ENCODE measurements around the gene CDX1.
A peak's percentile ranks its signal among the peaks of the same experiment; 100 is the strongest.
"Not testable (repeated sequence)": the region's sequence is repeated elsewhere in the genome, so short reads cannot be mapped to it uniquely, and the experiment has no call there.

Gene CDX1

DNA sequence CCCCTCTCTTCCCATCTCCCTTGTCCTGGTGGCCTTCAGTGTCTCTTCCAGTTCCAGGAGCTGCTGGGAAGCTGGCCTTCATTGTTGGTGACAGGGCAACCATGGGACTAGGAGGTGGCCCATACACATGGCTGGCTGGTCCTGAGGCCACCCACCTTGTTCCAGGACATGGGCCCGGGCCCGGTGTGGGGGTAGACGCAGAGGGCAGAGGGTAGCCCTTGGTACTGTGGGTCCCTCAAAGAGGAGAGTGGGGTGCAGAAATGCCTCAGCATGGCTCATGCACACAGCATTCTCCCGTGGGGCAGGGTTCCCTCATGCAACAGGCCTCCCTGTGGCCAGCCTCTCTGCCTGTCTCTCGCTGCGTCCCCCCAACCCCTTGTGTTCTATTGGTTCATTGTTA, 44.1 kb downstream of the CDX1 start:
- no peak for DNase-seq

DNA sequence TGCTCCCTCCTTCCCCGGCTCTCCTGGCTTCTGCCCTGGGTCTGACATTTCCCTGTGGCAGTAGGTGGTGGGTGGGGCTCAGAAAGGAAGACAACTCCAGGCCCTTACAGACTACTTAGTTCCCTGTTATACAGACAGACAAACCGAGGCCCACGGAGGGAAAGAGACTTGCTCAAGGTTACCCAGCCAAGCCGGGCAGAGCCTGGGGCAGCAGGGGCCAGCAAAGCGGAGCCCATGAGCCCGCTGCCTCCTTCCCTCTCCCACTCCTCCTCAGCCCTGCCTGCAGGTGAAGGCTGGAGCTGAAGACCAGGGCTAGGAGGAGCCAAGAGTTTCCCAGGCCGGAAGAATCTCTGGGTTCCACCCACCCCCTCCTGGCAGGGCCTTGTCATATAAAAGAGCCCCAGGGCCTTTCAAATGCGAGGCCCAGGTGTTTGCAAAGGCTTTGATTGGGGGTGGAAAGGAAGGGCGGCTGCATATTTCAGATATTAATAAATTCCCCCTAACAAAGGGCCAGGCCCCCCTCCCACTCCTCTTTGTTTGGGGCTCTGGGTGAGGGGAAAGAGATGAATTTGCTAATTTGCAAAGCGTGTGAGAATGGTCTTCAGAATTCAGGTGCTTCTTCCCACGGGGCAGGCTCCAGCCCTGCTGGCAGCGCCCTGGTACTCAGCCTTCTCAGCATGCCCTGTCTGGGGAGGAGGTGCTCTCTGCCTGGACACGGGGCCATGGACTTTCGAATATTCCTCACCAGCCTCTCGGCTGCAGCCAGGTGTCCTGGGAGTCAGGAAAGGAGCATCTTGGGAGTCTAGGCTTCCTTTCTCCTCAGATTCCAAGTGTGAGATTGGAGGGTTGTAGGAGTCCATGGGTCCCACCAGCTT, 44.8 kb downstream of the CDX1 start:
- DNase-seq, result no peak

DNA sequence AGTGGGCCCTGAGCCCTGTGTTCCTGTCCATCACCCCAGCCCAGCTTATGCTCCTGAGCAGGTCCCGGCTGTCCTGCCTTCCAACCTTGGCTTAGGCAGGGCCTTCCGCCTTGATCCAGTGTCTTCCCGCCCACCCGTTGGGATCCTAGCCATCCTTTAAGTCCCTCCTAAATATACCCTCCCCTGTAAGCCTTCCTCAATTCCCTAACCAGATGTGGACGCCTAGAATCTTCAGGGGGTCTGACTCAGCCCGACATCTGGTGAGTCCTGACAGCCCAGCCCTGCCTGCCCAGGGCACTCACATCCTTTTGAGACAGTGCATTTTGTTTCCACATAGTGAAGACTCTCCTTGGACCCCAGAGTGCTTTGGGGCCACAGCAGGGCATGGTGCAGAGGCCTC, 47.0 kb downstream of the CDX1 start:
- no peak for DNase-seq

DNA sequence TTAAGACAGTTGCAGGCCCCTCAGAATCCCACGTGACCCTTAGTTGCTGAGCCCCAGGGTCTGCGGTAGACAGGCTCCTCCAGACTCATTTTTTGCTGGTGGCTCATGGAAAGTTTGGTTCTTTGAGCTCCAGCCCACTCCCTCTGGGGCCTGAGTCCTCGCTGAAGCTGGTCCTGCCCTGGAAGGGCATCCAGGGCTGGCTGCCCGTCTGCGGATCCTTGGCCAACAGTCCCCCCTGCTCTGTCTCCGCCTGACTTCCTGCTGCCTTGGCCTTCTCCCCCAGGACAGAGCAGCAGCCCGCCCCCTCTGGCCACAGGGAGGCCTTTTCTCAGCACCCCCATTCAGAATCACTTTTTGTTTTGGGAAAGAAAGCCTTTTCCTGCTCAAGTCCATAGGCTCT, 47.7 kb downstream of the CDX1 start:
- no peak for DNase-seq

DNA sequence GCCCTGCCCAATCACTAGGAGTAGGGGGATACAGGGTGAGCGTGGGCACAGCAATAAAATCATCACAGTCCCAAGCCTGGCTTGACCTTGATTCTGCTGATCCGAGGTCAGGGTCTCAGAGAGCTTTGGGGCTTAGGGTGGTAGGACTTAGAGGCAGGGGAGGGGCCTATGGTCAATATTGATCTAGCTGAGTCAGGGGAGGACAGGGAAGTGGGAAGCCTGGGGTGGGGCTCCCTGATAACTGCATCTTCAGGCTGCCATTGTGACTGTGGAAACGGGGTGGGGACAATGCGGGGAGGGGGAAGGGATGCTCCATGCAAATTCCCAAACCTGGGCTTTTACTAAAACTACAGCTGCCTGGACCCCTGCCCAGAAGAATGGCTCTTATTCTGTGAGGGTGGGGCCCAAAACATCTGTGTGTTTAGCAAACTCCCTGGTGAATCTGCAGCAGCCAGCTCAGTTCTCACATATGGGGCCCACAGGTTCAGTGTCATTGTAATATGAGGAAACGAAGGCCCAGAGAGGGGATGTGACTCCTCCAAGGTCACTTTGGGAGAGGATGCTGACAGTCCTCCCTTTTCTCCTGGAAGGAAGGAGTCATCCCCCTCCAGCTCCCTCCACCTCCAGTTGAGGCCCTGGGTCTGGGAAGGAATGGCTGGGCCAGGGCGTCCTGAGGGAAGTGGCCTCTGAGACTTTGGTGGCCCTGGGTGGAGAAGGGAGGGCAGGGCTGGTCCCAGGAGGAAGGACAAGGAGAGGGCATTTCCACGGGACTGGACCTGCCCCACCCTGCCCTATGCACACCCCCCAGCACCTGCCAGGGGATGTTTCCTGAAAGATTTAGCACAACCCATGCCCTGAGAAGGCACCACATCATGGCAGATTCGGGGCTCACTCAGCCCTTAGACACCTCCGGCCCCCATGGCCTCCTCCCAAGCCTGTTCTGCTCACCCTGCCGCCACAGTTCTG, 49.7 kb downstream of the CDX1 start:
- DNase-seq, result no peak

DNA sequence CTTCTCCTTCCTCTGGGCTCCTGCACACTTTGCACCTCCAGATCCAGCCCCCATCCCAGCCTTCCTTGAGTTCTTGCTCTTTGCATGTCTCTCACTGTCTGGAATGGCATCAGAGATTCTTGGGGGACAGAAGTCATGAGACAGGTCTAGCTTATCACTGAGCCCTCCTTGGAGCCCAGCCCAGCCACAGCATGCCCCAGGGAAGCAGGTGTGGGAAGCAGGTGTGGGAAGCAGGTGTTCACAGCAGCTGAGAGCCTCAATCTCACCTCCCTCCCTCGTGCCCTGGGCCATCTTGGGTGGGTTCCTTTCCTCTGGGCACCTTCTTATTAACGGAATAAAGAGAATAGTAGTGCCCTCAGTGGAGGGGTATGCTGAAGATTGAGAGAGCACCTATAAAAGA, 50.5 kb downstream of the CDX1 start:
- DNase-seq, result no peak

DNA sequence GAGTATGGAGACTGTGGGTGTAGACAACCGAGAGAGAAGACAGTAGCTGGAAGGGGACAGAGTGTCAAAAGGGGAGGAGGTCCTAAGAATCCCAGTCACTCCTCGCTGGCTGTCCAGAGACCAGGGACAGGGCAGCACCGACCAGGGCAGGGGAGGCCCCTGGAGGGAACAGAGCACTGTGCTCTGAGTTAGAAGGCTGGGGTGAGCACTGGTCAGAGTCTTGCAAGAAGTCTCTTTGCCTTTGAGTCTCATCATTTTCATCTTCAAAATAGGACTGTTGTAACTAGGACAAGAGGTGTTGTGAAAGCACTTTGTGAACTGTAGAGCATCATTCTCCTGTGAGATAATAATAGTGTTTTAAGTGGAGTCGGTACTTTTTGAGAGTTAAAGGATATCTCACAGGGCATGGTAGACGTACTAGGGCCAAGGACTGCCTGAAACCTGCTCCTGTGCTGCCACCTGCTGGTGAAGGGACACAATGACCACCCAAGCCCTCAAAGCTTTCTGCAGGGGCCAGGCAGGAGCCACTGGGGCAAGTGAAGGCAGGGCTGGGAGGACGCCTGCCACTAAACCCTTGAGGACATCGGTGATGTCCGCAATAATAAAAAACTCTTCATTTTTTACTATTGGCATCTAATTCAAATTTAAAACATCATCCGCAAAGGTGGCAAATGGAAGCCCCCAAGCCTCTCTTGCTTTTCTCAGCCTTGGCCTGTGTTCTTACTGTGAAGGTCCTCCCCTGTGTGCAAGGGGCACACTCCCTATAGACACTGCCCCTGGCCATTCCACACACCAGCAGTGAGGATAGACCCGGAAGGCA, 51.5 kb downstream of the CDX1 start:
- DNase-seq, result peak; percentile 84

DNA sequence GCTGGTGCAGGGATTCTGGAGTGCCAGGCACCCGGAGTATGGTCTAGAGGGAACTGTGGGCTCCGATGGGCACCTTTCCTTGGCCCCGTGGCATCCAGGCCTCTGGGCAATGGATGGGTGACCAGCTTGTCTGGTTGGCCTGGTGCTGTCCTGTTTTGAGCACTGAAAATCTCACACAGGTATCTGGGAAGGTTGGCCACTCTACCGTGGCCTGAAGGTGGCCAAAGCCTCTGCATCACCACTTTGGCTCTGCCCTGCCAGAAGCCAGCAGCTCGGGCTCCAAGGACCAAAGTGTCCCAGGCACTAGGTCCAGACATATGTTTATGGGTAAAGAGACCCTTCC, 52.1 kb downstream of the CDX1 start:
- no peak for DNase-seq

DNA sequence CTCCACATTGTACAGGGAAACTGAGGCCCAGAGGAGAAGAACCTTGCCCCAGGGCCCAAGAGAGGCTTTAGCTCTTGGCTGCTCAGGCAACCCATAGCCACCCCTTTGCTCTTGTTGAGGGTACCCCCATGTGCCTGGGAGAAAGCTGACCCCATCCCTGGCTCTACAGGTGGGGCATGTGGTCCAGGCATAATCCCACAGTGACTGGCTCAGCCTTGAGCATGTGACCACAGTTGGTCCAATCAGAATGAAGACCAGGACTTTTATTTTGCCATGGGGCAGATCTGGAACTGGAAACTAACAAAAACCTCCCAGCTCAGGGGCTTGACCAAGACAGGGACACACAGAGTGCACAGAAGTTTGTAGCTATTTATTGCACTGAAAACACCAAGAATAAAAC, 52.6 kb downstream of the CDX1 start:
- no peak for DNase-seq

DNA sequence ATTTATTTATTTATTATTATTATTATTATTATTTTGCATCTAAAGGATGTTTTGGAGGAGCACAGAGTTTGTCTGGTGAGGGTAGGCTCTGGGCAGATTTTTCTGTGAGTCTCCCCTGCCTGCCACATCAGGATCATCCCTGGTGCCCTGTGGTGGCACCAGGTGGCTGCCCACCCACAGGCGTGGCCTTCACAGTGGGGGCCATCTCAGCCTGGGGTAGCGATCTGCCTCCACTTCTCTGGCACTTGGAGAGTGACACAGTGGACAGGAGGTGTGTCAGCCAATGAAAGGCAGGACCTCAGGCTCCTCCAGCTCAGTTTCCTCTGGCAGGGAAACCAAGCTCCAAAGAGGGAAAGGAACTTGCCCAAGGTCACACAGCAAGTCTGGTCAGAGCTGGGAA, 53.3 kb downstream of the CDX1 start:
- DNase-seq, result no peak

DNA sequence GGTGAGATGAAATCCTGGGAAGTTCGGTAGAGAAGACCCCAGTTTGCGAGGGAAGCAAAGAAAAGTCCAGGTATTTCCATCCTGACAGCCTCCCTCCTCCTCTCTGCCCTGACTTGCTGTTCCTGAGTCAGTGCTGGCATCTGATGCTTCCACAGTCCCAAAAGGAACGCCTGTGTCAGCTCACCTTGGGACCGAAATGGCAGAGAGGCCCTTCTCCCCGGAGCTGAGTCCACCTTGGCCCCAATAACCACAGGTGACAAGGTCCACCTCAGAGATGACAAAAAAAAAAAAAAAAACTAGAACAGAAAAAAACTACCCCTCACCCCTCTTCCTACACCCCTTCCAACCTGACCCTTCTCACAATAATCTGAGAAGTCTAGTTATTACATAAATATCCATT, 54.9 kb downstream of the CDX1 start:
- no peak for DNase-seq

DNA sequence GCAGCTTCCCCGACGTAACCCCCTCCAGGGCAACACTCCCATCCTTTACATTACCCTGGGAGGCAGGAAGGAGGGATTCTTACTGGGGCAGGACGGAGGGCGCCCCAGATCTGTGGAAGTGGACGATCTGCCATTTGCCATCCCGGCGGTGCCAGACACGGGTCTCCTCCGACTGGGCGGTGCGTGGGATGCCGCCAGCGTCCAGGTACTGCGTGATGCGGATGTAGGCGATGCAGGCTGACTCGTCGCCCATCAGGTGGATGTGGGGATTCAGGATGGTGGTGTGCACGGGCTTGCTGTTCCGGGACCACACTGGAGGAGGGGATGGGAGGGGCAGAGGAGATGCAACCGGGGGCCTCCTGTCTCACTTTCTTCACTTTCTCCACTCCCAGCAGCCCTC, 56.3 kb downstream of the CDX1 start:
- no peak for DNase-seq

DNA sequence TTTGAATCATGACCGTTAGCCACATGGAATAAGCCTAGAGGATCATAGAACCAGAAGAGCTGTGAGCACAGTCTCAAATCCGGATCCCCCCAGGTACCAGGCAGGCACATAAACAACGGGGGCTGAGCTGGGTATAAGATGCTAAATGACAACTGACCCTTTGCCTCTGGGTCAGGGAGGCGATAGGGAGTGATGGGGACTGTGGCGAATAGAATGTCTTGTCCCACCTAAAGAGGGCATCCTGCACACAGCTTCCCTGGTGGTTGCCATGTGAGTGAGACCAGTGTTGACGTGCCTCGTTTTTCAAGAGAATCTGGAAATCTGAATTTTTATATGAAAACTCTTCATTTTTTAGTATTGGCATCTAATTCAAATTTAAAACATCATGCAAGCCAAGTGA, 56.9 kb downstream of the CDX1 start:
- DNase-seq, result no peak

DNA sequence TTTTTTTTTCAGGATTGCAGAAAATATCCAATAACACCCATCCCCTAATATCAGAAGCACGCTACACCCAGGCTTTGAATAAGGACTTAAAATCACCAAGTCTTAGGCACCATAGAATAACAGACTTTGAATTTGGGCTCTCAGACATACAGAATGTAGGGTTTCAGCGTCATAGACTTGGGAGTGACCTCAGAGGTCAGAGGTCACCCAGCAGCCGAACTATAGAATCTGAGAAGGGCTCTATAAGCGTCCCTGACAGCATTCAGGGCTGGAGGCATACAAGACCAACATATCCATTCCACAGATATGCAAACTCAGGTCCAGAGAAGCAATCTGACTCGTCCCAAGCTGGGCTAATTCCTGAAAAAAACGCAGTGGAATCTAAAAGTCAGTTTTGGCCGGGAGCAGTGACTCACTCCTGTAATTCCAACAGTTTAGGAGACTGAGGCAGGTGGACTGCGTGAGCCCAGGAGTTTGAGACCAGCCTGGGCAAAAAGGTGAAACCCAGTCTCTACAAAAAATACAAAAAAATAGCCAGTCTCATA, 58.0 kb downstream of the CDX1 start:
- DNase-seq, result no peak

DNA sequence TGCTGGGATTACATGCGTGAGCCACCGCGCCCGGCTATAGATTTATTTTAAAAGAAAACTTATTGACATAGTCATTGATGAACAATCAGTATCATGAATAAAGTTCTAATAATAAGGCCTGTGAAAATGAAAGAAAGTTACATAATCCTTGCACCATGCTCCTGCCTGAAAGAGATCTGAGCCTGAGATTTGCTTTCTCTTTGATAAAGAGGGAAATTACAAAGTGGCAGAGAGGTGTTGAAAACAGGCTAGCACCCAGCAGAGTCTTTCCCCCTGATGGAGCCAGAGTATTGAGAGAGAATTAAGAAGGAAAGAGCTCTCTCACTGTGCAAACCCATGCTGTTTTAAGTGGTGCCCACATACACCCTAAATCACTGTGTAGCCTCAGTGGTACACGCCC, 60.5 kb downstream of the CDX1 start:
- DNase-seq, result no peak

DNA sequence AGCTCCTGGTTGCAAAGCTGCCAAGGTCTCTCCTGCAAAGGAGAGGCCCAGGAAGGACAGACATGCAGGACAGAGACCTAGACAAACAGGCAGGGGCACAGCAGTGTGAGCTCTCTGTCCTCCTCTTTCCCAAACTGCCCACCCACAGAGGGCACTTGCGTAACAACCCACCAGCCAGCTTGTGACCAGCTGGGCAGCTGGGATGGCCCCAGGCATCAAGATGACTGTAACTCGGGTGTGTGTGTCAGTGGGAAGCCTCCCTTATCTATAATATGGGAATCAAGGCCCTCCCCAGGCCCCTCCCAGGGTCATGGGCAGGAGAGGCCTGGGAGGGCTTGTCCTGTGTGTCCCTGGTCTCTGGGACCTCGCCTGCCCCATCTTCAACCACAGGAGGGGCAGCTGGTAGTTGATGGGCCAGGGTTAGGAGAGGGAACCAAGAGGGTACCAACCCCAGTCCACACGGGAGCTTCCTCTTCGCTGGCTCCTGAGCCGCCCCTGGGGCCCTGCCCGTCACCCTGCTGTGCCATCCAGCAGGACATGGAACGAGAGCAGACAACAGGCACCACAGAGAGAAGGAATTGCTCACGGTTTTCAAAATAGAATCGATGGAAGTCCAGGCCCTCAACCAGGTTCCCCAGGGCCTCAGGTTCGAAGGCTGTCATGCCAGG, 61.2 kb downstream of the CDX1 start:
- DNase-seq, result no peak

DNA sequence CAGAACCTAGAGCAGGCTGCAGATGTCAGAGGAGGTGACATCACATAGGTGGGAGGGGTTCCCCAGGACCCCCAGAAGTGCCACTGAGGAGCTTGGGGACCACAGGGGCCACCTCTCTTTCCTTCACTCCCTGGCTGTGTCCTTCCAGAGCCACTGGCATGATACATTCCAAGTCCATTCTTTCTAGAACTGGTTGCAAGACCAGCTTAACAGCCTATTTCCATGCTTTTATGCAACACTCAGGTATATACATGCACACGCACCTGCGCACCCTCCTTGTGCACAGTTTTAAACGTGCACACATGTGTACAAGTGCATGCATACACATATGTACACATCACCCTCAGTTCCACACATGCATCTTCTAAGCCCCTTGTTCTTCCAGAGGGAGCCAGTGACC, 63.0 kb downstream of the CDX1 start:
- no peak for DNase-seq

DNA sequence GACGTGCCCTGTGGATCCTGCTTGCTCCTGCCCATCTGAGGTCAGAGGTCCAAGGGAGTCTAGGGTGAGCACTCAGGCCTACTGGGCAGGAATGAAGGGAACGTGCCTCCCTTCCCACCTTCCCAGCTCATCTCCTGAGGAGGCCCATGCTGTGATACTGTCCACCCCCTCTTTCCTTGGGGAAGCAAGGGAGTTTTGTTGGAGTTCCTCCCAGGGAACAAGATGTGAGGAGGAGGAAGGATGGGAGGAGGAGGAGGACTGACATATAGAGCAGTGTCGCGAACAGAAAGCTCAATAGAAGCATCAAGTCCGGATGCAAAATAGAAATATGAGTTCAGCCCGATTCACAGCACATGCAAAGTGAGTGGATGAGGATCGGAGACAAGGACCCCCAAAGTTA, 64.3 kb downstream of the CDX1 start:
- DNase-seq, result no peak

DNA sequence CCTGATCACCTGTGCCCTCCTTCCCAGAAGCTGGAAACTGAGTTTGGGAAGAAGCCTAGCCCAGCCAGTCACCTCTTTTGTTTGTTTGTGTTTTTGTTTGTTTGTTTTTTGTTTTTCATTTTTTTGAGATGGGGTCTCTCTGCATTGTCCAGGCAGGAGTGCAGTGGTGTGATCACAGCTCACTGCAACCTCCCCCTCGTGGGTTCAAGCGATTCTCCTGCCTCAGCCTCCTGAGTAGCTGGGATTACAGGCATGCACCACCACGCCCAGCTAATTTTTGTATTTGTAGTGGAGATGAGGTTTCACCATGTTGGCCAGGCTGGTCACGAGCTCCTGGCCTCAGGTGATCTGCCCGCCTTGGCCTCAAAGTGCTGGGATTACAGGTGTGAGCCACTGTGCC, 67.1 kb downstream of the CDX1 start:
- not testable (repeated sequence) for DNase-seq

Data from activated CD4-positive, alpha-beta T cell treated with anti-CD3 and anti-CD28 coated beads, Interleukin-10, Interleukin-2, amounts not matched to agents 100 ng/mL and 50 ng/mL, durations not matched to agents 16 hours and 8 hours (primary cell).